LNCAP (cell line): ENCODE results near the gene AHNAK2.

Experiments
- TF ChIP-seq, protein P1 (sequence below): fragments of 450-650 bp; IDR thresholded peaks from 2 replicates; pipeline ENCODE4 v1.5.1; 2017; ENCODE audit warnings: mild to moderate bottlenecking

Gene AHNAK2

DNA sequence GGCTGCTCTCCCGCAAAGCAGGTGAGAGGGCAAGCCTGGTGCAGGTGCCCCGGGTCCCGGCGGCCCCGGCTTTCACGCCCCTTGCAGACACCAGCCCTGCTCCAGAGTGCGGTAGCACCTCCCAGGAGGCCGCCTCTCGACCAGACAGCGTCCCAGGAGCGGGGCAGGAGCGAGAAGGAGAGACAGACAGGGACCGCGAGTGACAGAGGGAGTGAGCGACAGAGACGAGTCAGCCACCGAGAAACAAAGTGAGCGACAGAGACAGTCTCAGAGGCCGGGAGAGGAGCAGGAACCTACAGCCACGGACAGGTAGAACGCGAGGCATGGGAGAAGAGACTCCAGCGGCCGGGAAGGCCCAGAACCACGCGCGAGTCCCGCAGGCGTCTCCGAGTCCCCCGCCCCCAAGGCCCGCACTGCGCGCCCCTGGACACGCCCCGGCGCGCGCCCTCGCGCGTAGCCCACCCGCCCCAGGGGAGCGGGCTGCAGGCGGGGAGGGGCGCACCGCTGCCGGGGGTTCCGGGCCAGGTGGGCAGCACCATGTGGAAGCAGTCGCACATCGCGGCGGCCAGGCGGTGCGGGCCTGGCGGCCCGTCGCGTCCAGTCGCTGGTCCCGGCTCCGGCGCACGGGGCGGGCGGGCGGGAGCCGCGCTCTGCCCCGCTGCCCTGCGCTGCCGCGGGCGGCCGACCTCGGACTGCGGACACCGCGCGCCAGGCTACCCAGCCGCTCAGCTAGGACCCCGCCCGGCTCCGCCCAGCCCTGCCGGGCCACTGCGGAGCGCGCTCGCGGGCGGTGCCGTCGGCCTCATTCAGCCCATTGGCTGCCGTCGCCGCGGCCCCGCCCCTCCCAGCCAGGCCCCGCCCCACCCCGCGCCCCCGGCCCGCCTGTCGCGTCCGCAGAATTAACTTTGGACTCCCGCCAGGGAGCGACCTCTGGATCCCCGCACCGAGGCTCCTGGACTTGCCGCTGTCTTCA is at the start of gene AHNAK2:
AHNAK2 (minus strand) TSS at position 694 of the 973 bp plus-strand sequence; CDS start at position 557, 137 bp downstream.
- TF ChIP-seq, protein P1, sequence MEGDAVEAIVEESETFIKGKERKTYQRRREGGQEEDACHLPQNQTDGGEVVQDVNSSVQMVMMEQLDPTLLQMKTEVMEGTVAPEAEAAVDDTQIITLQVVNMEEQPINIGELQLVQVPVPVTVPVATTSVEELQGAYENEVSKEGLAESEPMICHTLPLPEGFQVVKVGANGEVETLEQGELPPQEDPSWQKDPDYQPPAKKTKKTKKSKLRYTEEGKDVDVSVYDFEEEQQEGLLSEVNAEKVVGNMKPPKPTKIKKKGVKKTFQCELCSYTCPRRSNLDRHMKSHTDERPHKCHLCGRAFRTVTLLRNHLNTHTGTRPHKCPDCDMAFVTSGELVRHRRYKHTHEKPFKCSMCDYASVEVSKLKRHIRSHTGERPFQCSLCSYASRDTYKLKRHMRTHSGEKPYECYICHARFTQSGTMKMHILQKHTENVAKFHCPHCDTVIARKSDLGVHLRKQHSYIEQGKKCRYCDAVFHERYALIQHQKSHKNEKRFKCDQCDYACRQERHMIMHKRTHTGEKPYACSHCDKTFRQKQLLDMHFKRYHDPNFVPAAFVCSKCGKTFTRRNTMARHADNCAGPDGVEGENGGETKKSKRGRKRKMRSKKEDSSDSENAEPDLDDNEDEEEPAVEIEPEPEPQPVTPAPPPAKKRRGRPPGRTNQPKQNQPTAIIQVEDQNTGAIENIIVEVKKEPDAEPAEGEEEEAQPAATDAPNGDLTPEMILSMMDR = no peak

DNA sequence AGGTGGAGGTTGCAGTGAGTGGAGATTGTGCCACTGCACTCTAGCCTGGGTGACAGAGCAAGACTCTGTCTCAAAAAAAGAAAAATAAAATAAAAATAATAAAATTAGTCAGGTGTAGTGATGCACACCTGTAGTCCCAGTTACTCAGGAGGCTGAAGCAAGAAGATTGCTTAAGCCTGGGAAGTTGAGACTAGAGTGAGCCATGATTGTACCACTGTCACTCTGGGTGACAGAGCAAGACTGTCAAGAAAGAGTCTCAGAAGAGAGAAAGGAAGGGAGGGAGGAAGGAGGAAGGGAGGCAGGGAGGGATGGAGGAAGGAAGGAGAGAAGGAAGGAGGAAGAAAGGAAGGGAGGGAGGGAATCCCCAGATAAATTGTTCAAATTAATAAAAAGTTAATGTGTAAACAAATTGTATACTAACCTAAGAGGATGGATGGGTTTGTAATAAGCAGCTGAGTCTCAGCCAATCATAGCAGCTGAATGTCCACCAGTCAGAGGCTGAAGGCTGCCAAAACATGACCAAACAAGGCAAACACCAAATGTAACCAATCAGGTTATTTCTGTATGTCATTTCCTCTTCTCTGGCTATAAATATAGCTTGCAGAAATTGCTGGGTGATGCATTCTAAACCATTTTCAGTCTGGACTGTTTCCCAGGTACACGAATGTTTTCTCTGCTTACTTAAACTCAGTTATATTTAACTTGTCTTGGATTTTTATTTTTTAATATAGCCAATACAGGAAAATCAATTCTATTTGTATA is 48.8 kb upstream of the AHNAK2 start:
- TF ChIP-seq, protein P1 = no peak

DNA sequence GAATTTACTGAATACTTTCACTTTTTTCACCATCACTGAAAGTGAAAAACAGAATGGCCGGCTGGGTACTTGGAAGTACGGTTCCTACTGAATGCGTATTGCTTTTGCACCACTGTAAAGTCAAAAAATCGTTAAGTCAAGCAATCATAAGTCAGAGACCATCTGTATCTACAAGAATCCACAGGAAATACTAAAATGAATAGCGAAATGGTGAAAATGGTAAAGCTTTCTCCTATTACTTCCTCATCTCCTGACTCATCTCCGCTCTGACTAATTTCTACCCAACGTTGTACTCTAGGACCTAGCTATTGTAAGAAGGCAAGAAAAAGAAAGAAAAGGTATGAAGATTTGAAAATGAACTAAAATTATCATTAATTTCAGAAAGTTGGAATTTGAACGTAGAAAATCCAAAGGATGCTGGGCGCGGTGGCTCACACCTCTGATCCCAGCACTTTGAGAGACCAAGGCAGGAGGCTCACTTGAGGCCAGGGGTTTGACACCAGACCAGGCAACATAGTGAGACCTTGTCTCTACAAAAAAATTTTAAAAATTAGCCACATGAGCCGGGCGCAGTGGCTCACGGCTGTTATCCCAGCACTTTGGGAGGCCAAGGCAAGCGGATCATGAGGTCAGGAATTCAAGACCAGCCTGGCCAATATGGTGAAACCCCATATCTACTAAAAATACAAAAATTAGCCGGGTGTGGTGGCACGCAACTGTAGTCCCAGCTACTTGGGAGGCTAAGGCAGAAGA is 48.0 kb upstream of the AHNAK2 start:
- TF ChIP-seq, protein P1 = no peak

DNA sequence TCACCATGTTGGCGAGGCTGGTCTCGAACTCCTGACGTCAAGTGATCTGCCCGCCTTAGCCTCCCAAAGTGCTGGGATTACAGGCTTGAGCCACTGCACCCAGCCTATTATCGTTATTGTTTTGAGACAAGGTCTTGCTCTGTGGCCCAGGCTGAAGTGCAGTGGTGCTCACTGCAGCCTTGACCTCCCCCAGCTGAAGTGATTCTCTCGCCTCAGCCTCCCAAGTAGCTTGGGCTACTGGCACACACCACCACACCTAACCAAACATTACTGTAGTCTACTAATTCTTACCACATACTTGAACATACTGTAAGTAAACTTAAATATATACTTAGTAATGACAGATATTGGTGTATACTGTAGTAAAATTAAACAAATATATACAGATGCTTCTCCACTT is 47.3 kb upstream of the AHNAK2 start:
- TF ChIP-seq, protein P1 = no peak

DNA sequence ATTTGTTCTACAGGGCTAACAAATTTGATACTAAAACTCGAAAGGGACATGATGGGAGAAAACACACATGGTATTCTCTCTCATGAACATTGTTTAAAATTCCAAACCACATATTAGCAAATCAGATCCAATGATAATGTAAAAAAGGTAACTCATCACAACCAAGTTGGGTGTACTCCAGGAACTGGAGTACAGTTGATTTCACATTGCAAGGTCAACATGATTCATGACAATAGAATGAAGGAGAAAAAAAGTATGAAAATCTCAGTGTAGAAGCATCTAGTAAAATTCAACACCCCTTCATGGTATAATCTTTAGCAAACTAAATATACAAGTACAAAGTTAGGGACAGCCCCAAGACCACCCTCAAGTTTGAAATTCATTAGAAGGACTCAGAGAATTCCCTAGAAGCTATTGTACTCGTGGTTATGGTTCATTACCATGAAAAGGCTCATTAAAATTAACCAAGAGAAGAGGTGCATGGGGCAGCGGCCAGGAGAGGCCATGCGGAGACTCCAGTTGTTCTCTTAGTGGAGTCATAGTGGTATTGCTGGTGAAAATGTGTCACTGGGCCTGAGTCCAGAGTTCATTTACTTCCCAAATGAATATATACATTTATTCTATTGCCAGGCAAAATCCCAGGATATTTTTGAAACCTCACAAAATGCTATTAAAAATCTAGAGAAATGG is 45.8 kb upstream of the AHNAK2 start:
- TF ChIP-seq, protein P1 = no peak

DNA sequence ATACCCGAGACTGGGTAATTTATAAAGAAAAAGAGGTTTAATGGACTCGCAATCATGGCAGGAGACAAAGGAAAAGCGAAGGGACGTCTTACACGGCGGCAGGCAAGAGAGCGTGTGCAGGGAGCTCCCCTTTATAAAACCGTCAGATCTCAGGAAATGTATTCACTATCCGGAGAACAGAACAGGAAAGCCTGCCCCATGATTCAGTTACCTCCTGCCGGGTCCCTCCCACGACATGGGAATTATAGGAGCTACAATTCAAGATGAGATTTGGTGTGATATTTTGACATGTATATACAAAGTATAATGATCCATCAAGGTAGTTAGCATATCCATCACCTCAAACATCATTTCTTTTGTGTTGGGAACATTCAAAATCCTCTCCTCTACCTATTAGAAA is 45.0 kb upstream of the AHNAK2 start:
- TF ChIP-seq, protein P1 = no peak
